Purkinje cell (primary cell): ENCODE results near the gene B3GNT9. TPM values are rescaled to one million over a fixed set of nuclear protein-coding genes. Genes with fewer than 3 reads are reported as not detected.

Source experiments
- polyA plus RNA-seq: library from polyadenylated mRNA; unstranded; fragments of >200 nt; fragmentation: Nextera tagmentation; gene quantifications from 2 replicates; pipeline ENCODE4 v1.2.1, GENCODE V29; 2014

B3GNT9 gene, protein sequence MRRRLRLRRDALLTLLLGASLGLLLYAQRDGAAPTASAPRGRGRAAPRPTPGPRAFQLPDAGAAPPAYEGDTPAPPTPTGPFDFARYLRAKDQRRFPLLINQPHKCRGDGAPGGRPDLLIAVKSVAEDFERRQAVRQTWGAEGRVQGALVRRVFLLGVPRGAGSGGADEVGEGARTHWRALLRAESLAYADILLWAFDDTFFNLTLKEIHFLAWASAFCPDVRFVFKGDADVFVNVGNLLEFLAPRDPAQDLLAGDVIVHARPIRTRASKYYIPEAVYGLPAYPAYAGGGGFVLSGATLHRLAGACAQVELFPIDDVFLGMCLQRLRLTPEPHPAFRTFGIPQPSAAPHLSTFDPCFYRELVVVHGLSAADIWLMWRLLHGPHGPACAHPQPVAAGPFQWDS
- polyA plus RNA-seq, result not detected in 2 replicates

DNA sequence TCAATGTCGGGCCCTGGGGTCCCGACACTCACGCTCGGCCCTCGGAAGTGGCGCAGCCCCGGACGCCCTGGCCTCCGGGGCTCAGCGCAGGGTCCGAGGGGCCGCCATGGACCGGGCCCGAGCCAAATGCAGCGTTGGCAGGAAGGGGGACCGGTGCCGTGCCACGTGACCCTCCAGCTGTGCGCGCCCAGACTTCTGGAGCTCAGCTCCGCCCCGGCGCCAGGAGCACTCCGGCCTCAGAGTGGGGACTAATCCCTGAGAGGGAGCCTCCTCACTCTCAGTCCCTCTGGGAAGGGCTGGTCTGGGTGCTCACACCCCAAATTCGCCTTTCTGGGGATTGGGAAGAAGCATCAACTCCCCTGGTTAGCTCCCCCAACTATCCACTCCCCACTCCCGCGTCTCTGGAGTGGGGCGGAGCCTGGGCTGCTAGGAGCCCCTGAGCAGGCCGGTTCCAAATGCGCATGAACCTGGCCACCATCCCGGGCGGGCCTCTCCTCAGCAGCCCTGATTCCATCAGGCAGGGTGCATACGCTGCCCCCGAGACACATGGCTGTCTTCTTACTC, at the start of gene B3GNT9:
B3GNT9 (minus strand) TSS at position 166 of the 564 bp plus-strand sequence. CDS start 513 bp downstream, outside the sequence.

DNA sequence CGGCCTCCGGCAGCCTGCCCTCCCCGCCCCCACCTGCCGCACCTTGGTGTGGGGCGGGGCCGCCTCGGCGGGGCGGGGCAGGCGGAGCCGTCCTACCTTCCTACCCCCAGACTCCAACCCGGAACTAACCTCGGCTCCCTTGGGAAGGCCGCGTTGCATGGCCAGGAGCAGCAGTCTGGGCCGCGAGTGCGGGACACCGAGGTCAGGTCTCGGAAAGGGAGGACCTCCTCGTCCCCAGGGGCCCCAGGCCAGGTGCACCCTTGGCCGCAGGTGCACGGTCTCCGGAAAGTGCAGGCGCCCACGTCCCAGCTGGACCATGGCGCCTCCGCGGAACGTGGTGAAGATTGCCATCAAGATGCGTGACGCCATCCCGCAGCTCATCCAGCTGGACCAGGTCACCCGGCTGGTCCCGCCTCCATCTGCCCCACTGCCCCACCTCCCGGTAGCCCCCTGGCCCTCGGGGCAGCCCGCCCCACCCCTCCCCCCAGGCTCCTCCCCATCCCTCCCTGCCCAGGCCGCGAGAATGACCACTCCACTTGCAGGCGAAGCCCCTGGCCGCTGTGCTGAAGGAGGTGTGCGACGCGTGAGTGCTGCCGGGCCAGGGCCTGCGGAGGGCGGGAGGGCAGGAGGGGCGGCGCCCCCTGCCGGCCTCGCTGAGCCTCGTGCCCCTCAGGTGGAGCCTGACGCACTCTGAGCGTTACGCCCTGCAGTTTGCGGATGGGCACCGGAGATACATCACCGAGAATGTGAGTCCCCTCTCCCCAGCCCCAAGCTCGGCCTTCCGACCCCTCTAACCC, 48.4 kb upstream of the B3GNT9 start, which contains the start of gene ELMO3:
ELMO3 (plus strand) TSS at position 121 of the 797 bp plus-strand sequence; CDS start at position 317, 196 bp downstream.

DNA sequence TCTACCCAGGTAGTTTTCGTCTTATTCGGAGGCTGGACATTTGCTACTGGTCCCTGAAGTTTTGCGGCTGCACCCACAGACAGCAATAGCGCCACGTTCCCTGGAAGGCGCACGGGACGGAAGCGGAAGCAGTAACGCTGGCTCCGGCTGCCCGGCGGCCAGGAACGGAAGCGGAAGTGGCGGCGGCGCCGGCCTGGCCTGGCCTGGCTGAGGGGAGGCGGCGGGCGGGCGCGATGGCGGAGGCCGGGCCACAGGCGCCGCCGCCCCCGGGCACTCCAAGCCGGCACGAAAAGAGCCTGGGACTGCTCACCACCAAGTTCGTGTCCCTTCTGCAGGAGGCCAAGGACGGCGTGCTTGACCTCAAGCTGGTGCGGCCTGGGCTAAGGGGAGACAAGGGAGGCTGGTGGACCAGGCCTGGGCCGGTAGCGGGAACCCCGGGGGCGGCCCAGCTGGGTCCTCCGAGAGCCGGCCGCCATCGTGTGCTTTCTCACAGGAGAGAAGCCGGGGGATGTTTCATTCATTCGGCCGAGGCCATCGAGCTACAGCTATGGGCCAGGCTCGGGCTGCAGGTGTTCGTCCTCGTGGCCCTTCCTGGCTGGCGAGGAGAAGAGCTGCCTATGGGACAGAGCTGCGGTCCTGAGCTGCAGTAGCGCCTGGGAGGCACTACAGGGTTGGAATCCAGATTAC, 41.3 kb upstream of the B3GNT9 start, which contains the start of gene E2F4:
E2F4 (plus strand) TSS at position 161 of the 687 bp plus-strand sequence; CDS start at position 234, 73 bp downstream.

DNA sequence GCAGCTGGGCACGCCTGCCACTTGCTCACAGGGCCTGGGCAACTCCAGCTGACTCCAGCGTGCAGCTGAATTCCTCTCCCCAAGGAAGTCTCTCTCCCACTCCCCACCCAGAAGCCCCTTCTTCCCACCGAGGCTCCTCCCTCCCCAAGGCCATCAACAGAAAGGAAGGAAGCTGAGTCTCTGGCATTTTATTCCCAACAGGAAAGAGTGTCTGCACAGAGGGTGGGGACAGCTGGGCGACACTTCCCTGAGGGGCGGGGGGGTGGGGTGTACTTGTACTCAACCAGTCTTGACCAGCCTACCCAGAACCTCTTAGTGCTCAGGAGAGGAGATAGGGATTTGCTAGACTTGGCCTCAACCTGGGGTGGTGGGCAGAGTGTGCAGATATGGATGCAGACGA, 39.2 kb upstream of the B3GNT9 start, which contains the start of gene EXOC3L1:
EXOC3L1 (minus strand) TSS at position 96 of the 400 bp plus-strand sequence. CDS start 460 bp downstream, outside the sequence.

DNA sequence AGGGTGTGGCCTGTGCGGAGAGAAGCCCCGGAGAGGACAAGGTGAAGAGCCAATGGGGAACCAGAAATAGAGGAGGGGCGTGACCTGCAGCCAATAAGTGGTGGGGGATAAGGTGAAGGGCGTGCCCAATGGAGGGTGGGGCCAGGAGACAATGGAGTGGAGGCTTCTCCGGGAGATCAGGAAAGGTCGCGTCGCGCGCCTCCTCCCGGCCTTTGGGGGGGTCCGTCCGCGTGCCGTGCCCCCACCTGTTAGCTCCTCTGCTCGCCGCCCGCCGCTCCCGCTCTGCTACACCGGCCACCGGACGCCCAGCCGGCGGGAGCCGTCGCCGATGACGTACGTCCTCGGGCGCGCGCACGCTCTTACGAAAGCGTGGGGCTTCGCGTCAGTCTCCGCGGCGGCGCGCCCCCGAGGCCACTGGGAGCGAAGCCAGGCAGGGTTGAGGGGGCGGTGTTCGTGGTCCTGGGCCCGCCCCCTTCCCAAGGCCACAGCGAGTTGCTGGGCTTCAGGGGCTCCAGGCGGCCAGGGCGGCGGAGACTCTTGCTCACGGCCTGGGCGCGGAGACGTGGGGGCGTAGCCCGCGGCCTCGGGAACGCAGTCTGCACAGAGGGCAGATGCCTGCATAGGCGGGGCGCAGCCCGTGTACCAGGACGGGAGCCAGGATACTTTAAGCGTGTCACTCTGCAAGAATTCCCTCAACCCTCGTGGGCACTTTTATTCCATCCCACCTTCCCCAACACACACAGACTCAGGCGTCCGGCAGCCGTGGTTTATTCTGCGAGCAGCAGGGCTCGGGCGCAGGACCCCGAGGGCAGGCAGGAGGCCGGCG, 33.0 kb upstream of the B3GNT9 start, which contains the start of gene MATCAP1:
MATCAP1 (minus strand) TSS at position 337 of the 826 bp plus-strand sequence. CDS start 3,353 bp downstream, outside the sequence.

DNA sequence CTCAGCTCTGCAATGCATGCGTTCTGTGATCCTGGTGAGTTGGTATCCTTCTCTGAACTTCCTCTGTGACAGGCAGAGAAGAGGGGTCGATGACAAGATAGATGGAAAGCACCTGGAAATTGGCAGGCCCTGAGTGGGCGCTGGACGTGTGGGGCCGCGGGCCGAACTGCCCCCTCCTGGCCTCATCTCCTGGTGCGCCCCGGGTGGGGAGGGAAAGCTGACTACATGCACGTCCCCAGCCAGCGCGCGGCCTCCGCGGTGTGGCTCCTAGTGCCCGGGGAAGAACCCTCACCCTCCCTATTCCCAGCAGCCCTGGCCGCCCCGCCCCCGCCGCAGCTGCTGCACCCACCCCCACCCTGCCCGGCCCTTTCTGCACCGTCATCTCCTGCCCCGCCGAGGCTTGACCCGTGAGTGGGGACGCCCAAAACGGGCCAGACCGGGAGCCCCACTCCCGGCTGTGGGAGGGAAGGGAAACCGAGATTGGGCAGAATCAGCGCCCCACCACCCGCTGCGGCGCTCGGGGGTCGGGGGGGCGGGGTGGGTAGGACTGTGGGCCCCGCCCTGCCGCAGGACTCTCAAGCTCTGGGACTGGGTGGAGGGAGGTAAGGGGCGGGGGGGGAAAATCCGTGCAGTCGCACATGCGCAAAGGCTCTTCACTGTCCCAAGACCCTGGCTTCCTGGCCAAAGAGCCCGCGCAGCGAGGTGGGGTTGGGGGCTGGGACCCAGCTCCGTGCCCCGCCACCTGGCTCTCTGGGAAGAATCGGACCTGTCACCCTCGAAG, 19.6 kb upstream of the B3GNT9 start, which contains the start of gene NOL3:
NOL3 (plus strand) TSS at position 371 of the 781 bp plus-strand sequence.

DNA sequence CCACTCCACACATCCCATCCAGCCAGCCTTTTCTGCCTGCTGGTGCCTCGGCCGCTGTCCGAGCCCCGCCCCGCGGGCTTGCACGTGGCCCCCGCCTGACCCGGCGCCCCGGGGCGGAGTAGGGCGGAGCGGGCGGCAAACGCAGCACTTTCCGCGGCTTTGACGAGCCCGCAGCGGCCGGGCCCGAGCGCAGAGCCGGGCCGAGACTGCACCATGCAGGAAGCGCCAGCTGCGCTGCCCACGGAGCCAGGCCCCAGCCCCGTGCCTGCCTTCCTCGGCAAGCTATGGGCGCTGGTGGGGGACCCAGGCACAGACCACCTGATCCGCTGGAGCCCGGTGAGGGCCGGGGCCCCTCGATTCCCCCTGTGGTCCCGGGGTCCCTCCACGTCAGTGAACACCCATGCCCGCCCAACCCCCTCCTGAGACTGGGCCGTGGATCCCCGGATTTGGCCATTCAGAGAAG, 13.8 kb upstream of the B3GNT9 start, which contains the start of gene HSF4:
HSF4 (plus strand) TSS at position 147 of the 463 bp plus-strand sequence; CDS start at position 214, 67 bp downstream.

DNA sequence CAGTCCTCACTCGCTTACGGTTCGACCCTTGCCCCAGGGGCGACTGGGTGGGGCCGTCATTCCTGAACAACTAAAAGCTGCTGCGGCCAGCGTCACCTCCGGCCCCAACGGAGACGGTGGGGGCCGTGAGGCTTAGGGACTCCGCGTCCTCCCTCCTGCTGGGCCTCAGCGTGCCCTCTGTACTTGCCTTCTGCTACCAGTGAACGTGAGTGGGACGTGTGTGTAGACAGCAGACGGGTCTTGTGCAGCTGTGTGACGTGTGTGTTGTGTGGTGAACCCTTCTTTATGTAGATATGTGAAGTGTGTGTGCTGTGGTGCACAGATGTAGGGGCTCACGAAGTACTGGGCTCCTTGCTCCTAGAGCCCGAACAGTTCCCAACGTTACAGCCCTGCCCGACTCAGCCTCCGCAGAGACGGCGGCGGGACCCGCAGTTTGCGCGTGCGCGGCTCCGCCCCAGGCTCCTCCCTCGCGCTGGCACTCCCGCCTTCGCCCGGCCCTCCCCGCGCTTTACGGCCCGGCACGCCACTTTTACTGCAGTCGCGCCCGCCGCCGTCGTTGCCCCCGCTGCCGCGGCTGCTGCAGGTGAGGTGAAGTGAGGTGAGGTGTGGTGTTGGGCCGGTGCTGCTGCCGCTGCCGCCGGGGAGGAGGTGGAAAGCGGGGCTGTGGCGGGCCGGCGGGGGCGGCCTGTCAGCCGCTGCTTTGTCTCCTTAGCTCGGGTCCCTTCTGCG, 41.2 kb downstream of the B3GNT9 start, which contains the start of gene PHAF1:
PHAF1 (plus strand) TSS at position 535 of the 729 bp plus-strand sequence. CDS start 235 bp downstream, outside the sequence.

Other genes with a start within 250 kb of the B3GNT9 start
- not detected in 2 replicates for gene CDH16, start 232.1 kb downstream of the B3GNT9 start, polyA plus RNA-seq
- not detected in 2 replicates for gene RRAD, start 225.5 kb downstream of the B3GNT9 start, polyA plus RNA-seq
- 100 and 132 TPM in 2 replicates for gene CIAO2B, start 216.6 kb downstream of the B3GNT9 start, polyA plus RNA-seq
- gene CES2, start 215.5 kb downstream of the B3GNT9 start, polyA plus RNA-seq, result 0.81 and 2.0 TPM in 2 replicates
- 0.86 and 0.90 TPM in 2 replicates for gene CES3, start 189.7 kb downstream of the B3GNT9 start, polyA plus RNA-seq
- 2.8 and 6.0 TPM in 2 replicates for gene CES4A, start 162.4 kb downstream of the B3GNT9 start, polyA plus RNA-seq
- 3.7 and 7.3 TPM in 2 replicates for gene CBFB, start 121.8 kb downstream of the B3GNT9 start, polyA plus RNA-seq
- gene PHAF1, start 41.1 kb downstream of the B3GNT9 start, polyA plus RNA-seq, result 4.7 and 14.2 TPM in 2 replicates
- 0.99 TPM in 1 of 2 replicates, not detected in the other for gene TRADD, start 8.9 kb upstream of the B3GNT9 start, polyA plus RNA-seq
- 0.81 TPM in 1 of 2 replicates, not detected in the other for gene FBXL8, start 9.0 kb upstream of the B3GNT9 start, polyA plus RNA-seq
- 1.9 and 3.9 TPM in 2 replicates for gene HSF4, start 13.7 kb upstream of the B3GNT9 start, polyA plus RNA-seq
- gene NOL3, start 19.5 kb upstream of the B3GNT9 start, polyA plus RNA-seq, result 6.3 and 9.0 TPM in 2 replicates
- 12.0 and 13.3 TPM in 2 replicates for gene MATCAP1, start 33.0 kb upstream of the B3GNT9 start, polyA plus RNA-seq
- gene EXOC3L1, start 39.1 kb upstream of the B3GNT9 start, polyA plus RNA-seq, result not detected in 2 replicates
- 4.5 and 7.4 TPM in 2 replicates for gene E2F4, start 41.2 kb upstream of the B3GNT9 start, polyA plus RNA-seq
- gene ELMO3, start 48.1 kb upstream of the B3GNT9 start, polyA plus RNA-seq, result not detected in 2 replicates
- gene TMEM208, start 76.1 kb upstream of the B3GNT9 start, polyA plus RNA-seq, result 357 and 366 TPM in 2 replicates
- gene FHOD1, start 96.5 kb upstream of the B3GNT9 start, polyA plus RNA-seq, result 2.6 and 3.7 TPM in 2 replicates
- 1.1 and 1.7 TPM in 2 replicates for gene SLC9A5, start 98.0 kb upstream of the B3GNT9 start, polyA plus RNA-seq
- gene PLEKHG4, start 128.5 kb upstream of the B3GNT9 start, polyA plus RNA-seq, result 1.4 TPM in 1 of 2 replicates, not detected in the other
- not detected in 2 replicates for gene KCTD19, start 175.7 kb upstream of the B3GNT9 start, polyA plus RNA-seq
- 2.1 and 3.7 TPM in 2 replicates for gene LRRC36, start 175.8 kb upstream of the B3GNT9 start, polyA plus RNA-seq
- 55.4 and 88.4 TPM in 2 replicates for gene TPPP3, start 242.5 kb upstream of the B3GNT9 start, polyA plus RNA-seq